GM12878 (cell line): ENCODE measurements around the gene SPRY1. TPM values are rescaled to one million over a fixed set of nuclear protein-coding genes. Genes with fewer than 3 reads are reported as not detected.
A peak's percentile ranks its signal among the peaks of the same experiment; 100 is the strongest.

Experiments used
- ATAC-seq: fragments of 200-7000 bp; cut with Tn5 transposase; 3 replicates; pipeline ENCODE4 v1.9.1; 2020; ENCODE audit warnings: mild to moderate bottlenecking, moderate library complexity
- BruUV-seq: library from RNA; stranded (reverse); fragments of 400-500 nt; replicated peaks from 2 replicates; lab custom pipeline; 2021; lab: Mats Ljungman, UMichigan
- CTCF ChIA-PET: fragments of 300-600 bp; sonication (Branson Sonifier 250); formaldehyde crosslinking; extraction: SDS; loops from one replicate; lab custom pipeline; 2021; ENCODE audit warnings: inconsistent platforms; lab: Yijun Ruan, JAX
- POLR2A ChIA-PET: fragments of 350-600 bp; formaldehyde crosslinking; extraction: SDS; loops from one replicate; lab custom pipeline; 2021; ENCODE audit warnings: inconsistent platforms; lab: Charles Lee
- RAD21 ChIA-PET: fragments of 300-600 bp; sonication (Branson Sonifier 250); formaldehyde crosslinking; loops from one replicate; lab custom pipeline; 2023; ENCODE audit warnings: antibody characterized with exemption; ENCODE audit not compliant: unreplicated experiment; lab: Charles Lee
- SMC1A ChIA-PET: fragments of 300-600 bp; sonication (Branson Sonifier 250); formaldehyde crosslinking; loops from one replicate; lab custom pipeline; 2023; ENCODE audit not compliant: unreplicated experiment, uncharacterized antibody; lab: Charles Lee
- DNase-seq: peaks from one replicate; pipeline ENCODE4 v3.0.0-alpha.2; 2011; ENCODE audit warnings: low read depth, low spot score
- FAIRE-seq: peaks from 3 replicates; lab custom pipeline; 2011; peaks lifted over from hg19 to GRCh38; lab: Jason Lieb, UNC
- H2AFZ ChIP-seq: 2 replicates; pipeline ENCODE4 v1.6.0; 2011; ENCODE audit warnings: low read depth, low read length, control low read depth; ENCODE audit not compliant: control insufficient read depth
- H3K27ac ChIP-seq: 2 replicates; pipeline ENCODE4 v1.5.1; 2011; ENCODE audit warnings: control low read depth; ENCODE audit not compliant: control insufficient read depth, insufficient read depth
- H3K27me3 ChIP-seq, 2 experiments: replicated peaks in 1 of 2; 2 replicates each; pipeline versions ENCODE4 v1.6.0 to v1.6.1; 2011; ENCODE audit warnings: low read length in 1 of 2; ENCODE audit not compliant: control insufficient read depth in 2 of 2, insufficient read depth in 2 of 2
- H3K36me3 ChIP-seq, 2 experiments: 2 replicates each; pipeline ENCODE4 v1.5.1; 2011; ENCODE audit warnings: low read length in 1 of 2; ENCODE audit not compliant: control insufficient read depth in 2 of 2, insufficient read depth in 2 of 2
- H3K4me1 ChIP-seq: 2 replicates; pipeline ENCODE4 v1.6.1; 2011; ENCODE audit warnings: mild to moderate bottlenecking, low read length, moderate library complexity, mixed read lengths; ENCODE audit not compliant: control insufficient read depth, insufficient read depth
- H3K4me2 ChIP-seq: 2 replicates; pipeline ENCODE4 v1.6.0; 2011; ENCODE audit warnings: control low read depth; ENCODE audit not compliant: control insufficient read depth, insufficient read depth
- H3K4me3 ChIP-seq: fragments of 200-600 bp; sonication (generic); 2 replicates; pipeline ENCODE4 v1.5.1; 2016
- H3K79me2 ChIP-seq: 2 replicates; pipeline ENCODE4 v1.6.0; 2011; ENCODE audit warnings: low read length; ENCODE audit not compliant: control insufficient read depth, insufficient read depth
- H3K9ac ChIP-seq: 2 replicates; pipeline ENCODE4 v1.8.0; 2011; ENCODE audit warnings: low read length, control low read depth, mixed read lengths; ENCODE audit not compliant: control insufficient read depth, insufficient read depth
- H3K9me3 ChIP-seq: replicated peaks from 3 replicates; pipeline ENCODE4 v1.5.1; 2011; ENCODE audit warnings: mild to moderate bottlenecking, low read length; ENCODE audit not compliant: control insufficient read depth, insufficient read depth
- H4K20me1 ChIP-seq: 2 replicates; pipeline ENCODE4 v1.6.0; 2011; ENCODE audit not compliant: control insufficient read depth, insufficient read depth
- CHD4 ChIP-seq: fragments of 200-600 bp; sonication (generic); IDR thresholded peaks from 2 replicates; pipeline ENCODE4 v1.6.1; 2016; ENCODE audit warnings: mild to moderate bottlenecking
- ESRRA ChIP-seq: IDR thresholded peaks from 2 replicates; pipeline ENCODE4 v1.6.1; 2012; ENCODE audit warnings: mild to moderate bottlenecking, low read length, improper control_type of control experiment
- HDAC2 ChIP-seq: fragments of 200-600 bp; sonication (generic); IDR thresholded peaks from 2 replicates; pipeline ENCODE4 v1.6.1; 2017
- NBN ChIP-seq: fragments of 450-650 bp; IDR thresholded peaks from 2 replicates; pipeline ENCODE4 v1.6.1; 2016
- NR2C2 ChIP-seq: IDR thresholded peaks from 2 replicates; pipeline ENCODE4 v1.6.1; 2011; ENCODE audit warnings: borderline replicate concordance, low read depth; ENCODE audit not compliant: control insufficient read depth, insufficient read length
- PKNOX1 ChIP-seq: fragments of 450-650 bp; IDR thresholded peaks from 2 replicates; pipeline ENCODE4 v1.6.1; 2016; ENCODE audit warnings: mild to moderate bottlenecking
- SP1 ChIP-seq: IDR thresholded peaks from one replicate; pipeline ENCODE4 v1.6.1; 2011; ENCODE audit warnings: low read depth, low read length
- SPI1 ChIP-seq: IDR thresholded peaks from 2 replicates; pipeline ENCODE4 v1.6.1; 2011; ENCODE audit warnings: low read depth, mild to moderate bottlenecking, low read length, moderate library complexity, borderline replicate concordance; ENCODE audit not compliant: insufficient read depth
- ZBTB4 ChIP-seq: fragments of 450-650 bp; formaldehyde crosslinking; IDR thresholded peaks from 2 replicates; pipeline ENCODE4 v1.4.0; 2022; ENCODE audit warnings: mild to moderate bottlenecking, moderate library complexity
- ZNF207 ChIP-seq: fragments of 450-650 bp; IDR thresholded peaks from 2 replicates; pipeline ENCODE4 v1.6.1; 2014; ENCODE audit warnings: antibody characterized with exemption, mild to moderate bottlenecking, borderline replicate concordance
- WGBS: methylation state at CpG from one replicate; pipeline ENCODE4 v1.1.6; 2016; ENCODE audit warnings: low lambda C conversion rate; ENCODE audit not compliant: insufficient replicate concordance, insufficient coverage; ENCODE audit errors: missing lambda C conversion rate; 5-methylcytosine and 5-hydroxymethylcytosine counted together
- in situ Hi-C: fragments of 300-500 bp; cut with MboI; formaldehyde crosslinking; loops from 9 replicates; pipeline ENCODE4 v1.14.3; 2018; ENCODE audit warnings: mixed read lengths
- intact Hi-C: fragments of 100-400 bp; cut with micrococcal nuclease; formaldehyde crosslinking; loops from one replicate; pipeline ENCODE4 v1.14.2; 2022; ENCODE audit not compliant: unreplicated experiment
- polyA plus RNA-seq, 11 experiments: library from polyadenylated mRNA; depleted of rRNA in 4 of 11; unstranded in 6 of 11; stranded (reverse) in 5 of 11; fragments of >200 nt; fragmentation: Nextera tagmentation in 4 of 11; fragmentation: Illumina TruSeq in 1 of 11; extraction: Ambion mirVana in 4 of 11; extraction: Trizol in 1 of 11; gene quantifications; 1 replicate in 1 of 11; 2 replicates in 10 of 11; pipeline versions ENCODE4 v1.2.1 to v1.2.3, GENCODE V29; 2011 to 2016; ENCODE audit warnings: inconsistent platforms in 2 of 11, missing spikeins in 2 of 11, low read depth in 1 of 11
- total RNA-seq, 4 experiments: library from RNA; depleted of rRNA in 3 of 4; stranded (reverse); fragments of >200 nt in 3 of 4; fragmentation: Illumina TruSeq in 1 of 4; extraction: Trizol in 1 of 4; gene quantifications; 2 replicates each; pipeline versions ENCODE4 v1.2.1 to v1.2.3, GENCODE V29; 2013 to 2021
- TF ChIP-seq, protein P1 (sequence below): IDR thresholded peaks from 2 replicates; pipeline ENCODE4 v1.6.1; 2011; ENCODE audit warnings: mild to moderate bottlenecking, low read depth, low read length, moderate library complexity; ENCODE audit not compliant: insufficient replicate concordance

Gene SPRY1
- total and polyA plus RNA-seq, 10 of the 15 experiments (the other 5 are each of a cell fraction or from before 2014, with no cell fraction given), result 0.05 to 5.7 (median 0.23) TPM; not detected in 2

DNA sequence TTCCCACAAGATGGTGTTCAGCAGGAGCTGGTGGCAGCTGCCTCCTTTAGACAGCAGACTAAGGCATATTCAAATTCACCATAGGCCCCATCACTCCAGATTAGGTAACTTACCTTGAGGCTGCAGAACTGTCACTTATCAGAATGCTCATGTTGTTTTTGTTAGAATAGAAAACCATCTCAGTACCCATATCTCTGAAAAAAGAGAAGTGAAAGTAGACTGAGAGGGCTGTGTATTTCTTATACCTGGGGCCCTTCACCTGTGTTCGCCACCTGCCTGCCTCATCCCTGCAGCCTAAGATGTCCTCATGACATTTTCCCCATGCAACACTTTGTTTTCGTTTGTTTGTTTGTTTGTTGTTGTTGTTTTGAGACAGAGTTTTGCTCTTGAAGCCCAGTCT is 32.9 kb upstream of the SPRY1 start:
- Histone ChIP-seq H2AFZ (no peak overlapping the region), H3K27me3 (no peaks in the 10 kb centered on the region), H3K9me3 (no peaks in the 10 kb centered on the region), H4K20me1 (no peaks in the 10 kb centered on the region), H3K36me3 (no peaks in the 10 kb centered on the region), H3K4me2 (no peak overlapping the region), H3K4me3 (no peak overlapping the region), H3K9ac (no peak overlapping the region), H3K4me1 (peaks cover 5% of the 10 kb centered on the region), H3K79me2 (no peaks in the 10 kb centered on the region), H3K27ac (no peak overlapping the region)
- in situ Hi-C loops (no loop called here), intact Hi-C loops (no loop called here)
- WGBS, result 35% methylated on average over 2 of the region's 2 CpGs
- peak; percentile 23 for FAIRE-seq
- ATAC-seq, result peak; percentile 89
- POLR2A ChIA-PET, result no interaction called here
- no TSS peak for BruUV-seq
- no peak for TF ChIP-seq SP1
- TF ChIP-seq ESRRA, result no peak
- no peak for TF ChIP-seq ZNF207
- TF ChIP-seq HDAC2, result no peak
- TF ChIP-seq, protein P1, sequence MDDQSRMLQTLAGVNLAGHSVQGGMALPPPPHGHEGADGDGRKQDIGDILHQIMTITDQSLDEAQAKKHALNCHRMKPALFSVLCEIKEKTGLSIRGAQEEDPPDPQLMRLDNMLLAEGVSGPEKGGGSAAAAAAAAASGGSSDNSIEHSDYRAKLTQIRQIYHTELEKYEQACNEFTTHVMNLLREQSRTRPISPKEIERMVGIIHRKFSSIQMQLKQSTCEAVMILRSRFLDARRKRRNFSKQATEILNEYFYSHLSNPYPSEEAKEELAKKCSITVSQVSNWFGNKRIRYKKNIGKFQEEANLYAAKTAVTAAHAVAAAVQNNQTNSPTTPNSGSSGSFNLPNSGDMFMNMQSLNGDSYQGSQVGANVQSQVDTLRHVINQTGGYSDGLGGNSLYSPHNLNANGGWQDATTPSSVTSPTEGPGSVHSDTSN, result no peak
- no peak for TF ChIP-seq CHD4
- 0 out of 2 replicates have a peak, but pooled peaks have one; percentile 7 for TF ChIP-seq PKNOX1
- TF ChIP-seq ZBTB4 (CRISPR knock-in tag), result no peak
- TF ChIP-seq SPI1, result peak; percentile 83
- TF ChIP-seq NBN, result no peak
- TF ChIP-seq NR2C2, result no peak
- SMC1A ChIA-PET, result no interaction called here
- CTCF ChIA-PET, result no interaction called here
- DNase-seq, result no peak
- RAD21 ChIA-PET, result no interaction called here
